Measurements from ENCODE around the gene SLC35F3. TPM values are rescaled to one million over a fixed set of nuclear protein-coding genes. Genes with fewer than 3 reads are reported as not detected.

The SLC35F3 gene
- polyA plus RNA-seq, 1 donor from 2014 or later, result 13.9 TPM

GRCh38 chr1:234125714-234126113 lies 221.2 kb downstream of the SLC35F3 start:
- Histone ChIP-seq H3K9ac (ENCODE audit: low read length) (no peak overlapping the region), H3K9me2 (ENCODE audit: insufficient read depth, low read length) (no peaks in the 10 kb centered on the region), H2AFZ (ENCODE audit: low read depth, low read length) (no peak overlapping the region), H3K9me3 (ENCODE audit: low read length) (no peaks in the 10 kb centered on the region), H3K79me2 (replicated peaks; ENCODE audit: insufficient read depth, low read length) (no peaks in the 10 kb centered on the region), H3K4me3 (ENCODE audit: low read length) (no peak overlapping the region), H3F3A (ENCODE audit: insufficient read depth, low read length, poor library complexity, severe bottlenecking) (no peaks in the 10 kb centered on the region), H3K27ac (ENCODE audit: low read length) (no peak overlapping the region), H3K4me2 (ENCODE audit: low read length) (no peak overlapping the region), H3K36me3 (ENCODE audit: insufficient read depth, low read length) (no peaks in the 10 kb centered on the region), H4K20me1 (ENCODE audit: insufficient read depth) (no peaks in the 10 kb centered on the region), H3K27me3 (ENCODE audit: insufficient read depth, low read depth, low read length) (no peaks in the 10 kb centered on the region)
- TF ChIP-seq POLR2AphosphoS5 (IDR thresholded peaks at IDR 0.05), result no peak
- no peak for TF ChIP-seq SMC3 (conservative IDR thresholded peaks at IDR 0.05; ENCODE audit: poor library complexity)
- TF ChIP-seq REST (IDR thresholded peaks at IDR 0.05; ENCODE audit: borderline replicate concordance), result no peak
- TF ChIP-seq MXI1 (conservative IDR thresholded peaks at IDR 0.05; ENCODE audit: poor library complexity, severe bottlenecking), result no peak
- no peak for TF ChIP-seq TAF1 (IDR thresholded peaks at IDR 0.05; ENCODE audit: low read depth)
- TF ChIP-seq RAD21 (conservative IDR thresholded peaks at IDR 0.05), result no peak
- TF ChIP-seq EP300 (conservative IDR thresholded peaks at IDR 0.05; ENCODE audit: poor library complexity, severe bottlenecking), result no peak
- TF ChIP-seq EZH2 (IDR thresholded peaks at IDR 0.05; ENCODE audit: borderline replicate concordance, insufficient read depth, low read length, poor library complexity, severe bottlenecking), result no peak
- TF ChIP-seq CTCF (IDR thresholded peaks at IDR 0.05; ENCODE audit: poor library complexity, severe bottlenecking), result no peak

- no peaks in the 10 kb centered on the region for H3F3A ChIP-seq (ENCODE audit: insufficient read depth, low read length, poor library complexity, severe bottlenecking)
- peak overlapping the region; percentile 27 for H3K9ac ChIP-seq (ENCODE audit: low read length)
- H3K4me3 ChIP-seq (ENCODE audit: low read length), result peak overlapping the region; percentile 34
- H3K27me3 ChIP-seq (ENCODE audit: insufficient read depth, low read depth, low read length), result no peaks in the 10 kb centered on the region
- peak overlapping the region; percentile 44 for H3K4me2 ChIP-seq (ENCODE audit: low read length)
- no peaks in the 10 kb centered on the region for H3K9me2 ChIP-seq (ENCODE audit: insufficient read depth, low read length)
- peak overlapping the region; percentile 73 for H3K27ac ChIP-seq (ENCODE audit: low read length)
- H2AFZ ChIP-seq (ENCODE audit: low read depth, low read length), result no peak overlapping the region
- no peaks in the 10 kb centered on the region for H3K36me3 ChIP-seq (ENCODE audit: insufficient read depth, low read length)
- no peak for TF ChIP-seq MXI1 (conservative IDR thresholded peaks at IDR 0.05; ENCODE audit: poor library complexity, severe bottlenecking)
- TF ChIP-seq POLR2AphosphoS5 (IDR thresholded peaks at IDR 0.05), result peak; percentile 20
- H3K79me2 ChIP-seq (replicated peaks; ENCODE audit: insufficient read depth, low read length), result no peaks in the 10 kb centered on the region
- no peaks in the 10 kb centered on the region for H4K20me1 ChIP-seq (ENCODE audit: insufficient read depth)
- H3K9me3 ChIP-seq (ENCODE audit: low read length), result no peaks in the 10 kb centered on the region
Measured at GRCh38 chr1:234127026-234127671, 222.7 kb downstream of the SLC35F3 start.
